Head of caudate nucleus (tissue), 42 donors: ENCODE data around the gene MYO1D.
A peak's percentile ranks its signal among the peaks of the same experiment; 100 is the strongest.

Experiments
- DNase-seq, 42 donors: peaks; one replicate each; pipeline versions ENCODE4 v3.0.0 to v3.0.0-alpha.2; 2020 to 2021; ENCODE audit warnings: mixed read lengths in 7 of 42
- intact Hi-C: fragments of 100-400 bp; cut with DNase I; formaldehyde crosslinking; loops from one replicate; pipeline ENCODE4 v1.15.0; 2022

The MYO1D gene

GRCh38 chr17:32584792-32585191, 292.1 kb downstream of the MYO1D start:
- intact Hi-C loops, result no loop called here
- no peak for DNase-seq

- no peak for DNase-seq
- intact Hi-C loops, result no loop called here
Observed at GRCh38 chr17:32583053-32583452, 293.9 kb downstream of the MYO1D start.

GRCh38 chr17:32575852-32576251, 301.1 kb downstream of the MYO1D start:
- no peak for DNase-seq
- intact Hi-C loops, result no loop called here

- intact Hi-C loops, result no loop called here
Observed at GRCh38 chr17:32570081-32570396, 306.9 kb downstream of the MYO1D start.

GRCh38 chr17:32569171-32570080, 307.5 kb downstream of the MYO1D start:
- intact Hi-C loops, result no loop called here
- DNase-seq, result no peak

More at GRCh38 chr17:32570081-32570396, 306.9 kb downstream of the MYO1D start:
- no peak for DNase-seq

GRCh38 chr17:32568705-32569104, 308.2 kb downstream of the MYO1D start:
- intact Hi-C loops, result no loop called here

GRCh38 chr17:32567511-32567910, 309.4 kb downstream of the MYO1D start:
- intact Hi-C loops, result no loop called here
- DNase-seq, result no peak

More at GRCh38 chr17:32568705-32569104, 308.2 kb downstream of the MYO1D start:
- no peak for DNase-seq

- no peak for DNase-seq
- intact Hi-C loops, result no loop called here
Observed at GRCh38 chr17:32567086-32567485, 309.8 kb downstream of the MYO1D start.

GRCh38 chr17:32566303-32566702, 310.6 kb downstream of the MYO1D start:
- intact Hi-C loops, result no loop called here
- DNase-seq, result no peak

GRCh38 chr17:32565401-32565800, 311.5 kb downstream of the MYO1D start:
- no peak for DNase-seq
- intact Hi-C loops, result no loop called here

- intact Hi-C loops, result no loop called here
- no peak for DNase-seq
Observed at GRCh38 chr17:32564325-32564724, 312.6 kb downstream of the MYO1D start.

- intact Hi-C loops, result no loop called here
- no peak for DNase-seq
Observed at GRCh38 chr17:32563583-32563982, 313.3 kb downstream of the MYO1D start.

- intact Hi-C loops, result no loop called here
- no peak for DNase-seq
Observed at GRCh38 chr17:32558997-32559650, 317.8 kb downstream of the MYO1D start.

GRCh38 chr17:32558326-32558955, 318.5 kb downstream of the MYO1D start:
- intact Hi-C loops, result no loop called here
- peak in 1 of 42 donors; percentile 12 for DNase-seq

GRCh38 chr17:32555611-32556310, 321.2 kb downstream of the MYO1D start:
- DNase-seq, result no peak

GRCh38 chr17:32553168-32553567, 323.8 kb downstream of the MYO1D start:
- intact Hi-C loops, result no loop called here
- DNase-seq, result no peak

More at GRCh38 chr17:32555611-32556310, 321.2 kb downstream of the MYO1D start:
- intact Hi-C loops, result no loop called here

- intact Hi-C loops, result no loop called here
- no peak for DNase-seq
Observed at GRCh38 chr17:32552280-32552679, 324.6 kb downstream of the MYO1D start.

- no peak for DNase-seq
- intact Hi-C loops, result no loop called here
Observed at GRCh38 chr17:32551186-32551955, 325.6 kb downstream of the MYO1D start.

- no peak for DNase-seq
- intact Hi-C loops, result loop anchor here (10.0 kb wide), 1 partner anchor 55 kb away; no protein-coding TSS in a partner anchor
Observed at GRCh38 chr17:32549559-32549958, 327.4 kb downstream of the MYO1D start.
